ENCODE measurements around the gene FOXD3. TPM values are rescaled to one million over a fixed set of nuclear protein-coding genes. Genes with fewer than 3 reads are reported as not detected.
A peak's percentile ranks its signal among the peaks of the same experiment; 100 is the strongest.

The FOXD3 gene
- not detected in 2 replicates for polyA plus RNA-seq (2011; rRNA removed)
- not detected in 2 replicates for polyA minus RNA-seq (2011; rRNA and poly(A)+ RNA removed)

- Histone ChIP-seq H3K36me3 (ENCODE audit: control insufficient read depth, insufficient read depth, low read length) (no peaks in the 10 kb centered on the region), H3K4me3 (ENCODE audit: low read depth, low read length) (peak within 1 kb of the TSS; percentile 39), H3K27me3 (ENCODE audit: control insufficient read depth, insufficient read depth, low read length) (peaks cover 62% of the 10 kb centered on the region)
- ChIA-PET CTCF (no interaction called here), POLR2A (no interaction called here)
- DNase-seq (ENCODE audit: low read depth): no peak
- TF ChIP-seq CTCF (IDR thresholded peaks at IDR 0.05; ENCODE audit: insufficient read depth, low read depth, low read length): no peak
These were observed at the start of gene FOXD3 for GRCh38 chr1:63322114-63322943. Gene FOXD3, plus strand, starts transcription at chr1:63322567. Its CDS starts 492 bp downstream, at chr1:63323059.

- Histone ChIP-seq H3K36me3 (ENCODE audit: control insufficient read depth, insufficient read depth, low read length) (no peaks in the 10 kb centered on the region), H3K27me3 (ENCODE audit: control insufficient read depth, insufficient read depth, low read length) (no peaks in the 10 kb centered on the region), H3K4me3 (ENCODE audit: low read depth, low read length) (no peak overlapping the region)
- DNase-seq (ENCODE audit: low read depth): no peak
- ChIA-PET CTCF (no interaction called here), POLR2A (no interaction called here)
- no peak for TF ChIP-seq CTCF (IDR thresholded peaks at IDR 0.05; ENCODE audit: insufficient read depth, low read depth, low read length)
These were observed 49.6 kb upstream of the FOXD3 start for GRCh38 chr1:63272811-63273210.

- no peak for TF ChIP-seq CTCF (IDR thresholded peaks at IDR 0.05; ENCODE audit: insufficient read depth, low read depth, low read length)
- no peak for DNase-seq (ENCODE audit: low read depth)
- ChIA-PET POLR2A (no interaction called here), CTCF (no interaction called here)
- no peak overlapping the region for H3K4me3 ChIP-seq (ENCODE audit: low read depth, low read length)
- H3K36me3 ChIP-seq (ENCODE audit: control insufficient read depth, insufficient read depth, low read length): no peaks in the 10 kb centered on the region
- no peaks in the 10 kb centered on the region for H3K27me3 ChIP-seq (ENCODE audit: control insufficient read depth, insufficient read depth, low read length)
These were observed 48.0 kb upstream of the FOXD3 start for GRCh38 chr1:63274371-63274770.

GRCh38 chr1:63274979-63275378 lies 47.4 kb upstream of the FOXD3 start:
- CTCF ChIA-PET: no interaction called here
- POLR2A ChIA-PET: no interaction called here

GRCh38 chr1:63276624-63277023 lies 45.7 kb upstream of the FOXD3 start:
- POLR2A ChIA-PET: no interaction called here
- DNase-seq (ENCODE audit: low read depth): no peak
- TF ChIP-seq CTCF (IDR thresholded peaks at IDR 0.05; ENCODE audit: insufficient read depth, low read depth, low read length): no peak

More at GRCh38 chr1:63274979-63275378, 47.4 kb upstream of the FOXD3 start:
- no peak for DNase-seq (ENCODE audit: low read depth)
- H3K36me3 ChIP-seq (ENCODE audit: control insufficient read depth, insufficient read depth, low read length): no peaks in the 10 kb centered on the region
- no peaks in the 10 kb centered on the region for H3K27me3 ChIP-seq (ENCODE audit: control insufficient read depth, insufficient read depth, low read length)
- no peak overlapping the region for H3K4me3 ChIP-seq (ENCODE audit: low read depth, low read length)
- TF ChIP-seq CTCF (IDR thresholded peaks at IDR 0.05; ENCODE audit: insufficient read depth, low read depth, low read length): no peak

More at GRCh38 chr1:63276624-63277023, 45.7 kb upstream of the FOXD3 start:
- CTCF ChIA-PET: interaction anchor here (0.6 kb wide), 1 partner anchor 279 kb away, joined by 3 read pairs; no protein-coding TSS in a partner anchor
- Histone ChIP-seq H3K27me3 (ENCODE audit: control insufficient read depth, insufficient read depth, low read length) (no peaks in the 10 kb centered on the region), H3K36me3 (ENCODE audit: control insufficient read depth, insufficient read depth, low read length) (no peaks in the 10 kb centered on the region), H3K4me3 (ENCODE audit: low read depth, low read length) (no peak overlapping the region)

Data from BJ (cell line).